Ishikawa (cell line): ENCODE data around the gene FAH.

ENCODE experiments used
- CEBPB ChIP-seq: IDR thresholded peaks from 2 replicates; pipeline ENCODE4 v1.6.1; 2012
- CREB1 ChIP-seq: IDR thresholded peaks from 2 replicates; pipeline ENCODE4 v1.6.1; 2012; ENCODE audit warnings: low read depth
- EGR1 ChIP-seq: IDR thresholded peaks from 2 replicates; pipeline ENCODE4 v1.6.1; 2012
- EP300 ChIP-seq: IDR thresholded peaks from 2 replicates; pipeline ENCODE4 v1.6.1; 2012; ENCODE audit warnings: borderline replicate concordance
- NFIC ChIP-seq: IDR thresholded peaks from 2 replicates; pipeline ENCODE4 v1.6.1; 2012
- RAD21 ChIP-seq: IDR thresholded peaks from 2 replicates; pipeline ENCODE4 v1.6.1; 2012; ENCODE audit warnings: low read depth
- TAF1 ChIP-seq: IDR thresholded peaks from 2 replicates; pipeline ENCODE4 v1.6.1; 2012; ENCODE audit warnings: low read depth, mild to moderate bottlenecking
- TEAD4 ChIP-seq: IDR thresholded peaks from 2 replicates; pipeline ENCODE4 v1.6.1; 2012
- YY1 ChIP-seq: IDR thresholded peaks from 2 replicates; pipeline ENCODE4 v1.6.1; 2012; ENCODE audit warnings: low read depth
- ZBTB7A ChIP-seq: IDR thresholded peaks from 2 replicates; pipeline ENCODE4 v1.6.1; 2012; ENCODE audit warnings: low read depth
- TF ChIP-seq, protein P1 (sequence below): IDR thresholded peaks from 2 replicates; pipeline ENCODE4 v1.6.1; 2012; ENCODE audit warnings: low read depth, mild to moderate bottlenecking
- TF ChIP-seq, protein P2 (sequence below): IDR thresholded peaks from 2 replicates; pipeline ENCODE4 v1.6.1; 2012
- TF ChIP-seq, protein P3 (sequence below): IDR thresholded peaks from 2 replicates; pipeline ENCODE4 v1.6.1; 2012

DNA sequence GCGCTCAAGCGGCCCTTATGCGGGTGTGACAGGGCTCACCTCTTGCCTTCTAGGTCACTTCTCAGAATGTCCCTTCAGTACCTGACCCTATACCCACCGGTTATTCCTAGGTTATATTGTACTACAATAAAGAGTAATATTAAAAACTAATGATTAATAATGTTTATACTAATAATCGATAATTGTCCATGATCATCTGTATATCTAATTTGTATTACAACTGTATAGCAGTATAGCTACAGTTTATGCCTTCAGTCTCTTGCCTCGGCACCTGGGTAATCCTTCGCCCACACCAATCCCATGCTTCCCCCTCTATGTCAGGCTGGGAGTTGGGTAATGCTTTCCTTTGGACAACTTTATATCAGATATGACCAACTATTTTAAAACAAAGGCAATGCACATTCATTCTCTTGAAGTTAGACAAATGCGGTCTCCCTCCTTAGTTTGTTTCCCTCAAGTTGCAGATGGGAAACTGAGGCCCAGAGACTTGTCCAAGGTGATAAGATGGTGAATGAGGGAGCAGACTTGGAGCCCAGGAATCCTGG, 3.4 kb downstream of the FAH start:
- TF ChIP-seq, protein P1, sequence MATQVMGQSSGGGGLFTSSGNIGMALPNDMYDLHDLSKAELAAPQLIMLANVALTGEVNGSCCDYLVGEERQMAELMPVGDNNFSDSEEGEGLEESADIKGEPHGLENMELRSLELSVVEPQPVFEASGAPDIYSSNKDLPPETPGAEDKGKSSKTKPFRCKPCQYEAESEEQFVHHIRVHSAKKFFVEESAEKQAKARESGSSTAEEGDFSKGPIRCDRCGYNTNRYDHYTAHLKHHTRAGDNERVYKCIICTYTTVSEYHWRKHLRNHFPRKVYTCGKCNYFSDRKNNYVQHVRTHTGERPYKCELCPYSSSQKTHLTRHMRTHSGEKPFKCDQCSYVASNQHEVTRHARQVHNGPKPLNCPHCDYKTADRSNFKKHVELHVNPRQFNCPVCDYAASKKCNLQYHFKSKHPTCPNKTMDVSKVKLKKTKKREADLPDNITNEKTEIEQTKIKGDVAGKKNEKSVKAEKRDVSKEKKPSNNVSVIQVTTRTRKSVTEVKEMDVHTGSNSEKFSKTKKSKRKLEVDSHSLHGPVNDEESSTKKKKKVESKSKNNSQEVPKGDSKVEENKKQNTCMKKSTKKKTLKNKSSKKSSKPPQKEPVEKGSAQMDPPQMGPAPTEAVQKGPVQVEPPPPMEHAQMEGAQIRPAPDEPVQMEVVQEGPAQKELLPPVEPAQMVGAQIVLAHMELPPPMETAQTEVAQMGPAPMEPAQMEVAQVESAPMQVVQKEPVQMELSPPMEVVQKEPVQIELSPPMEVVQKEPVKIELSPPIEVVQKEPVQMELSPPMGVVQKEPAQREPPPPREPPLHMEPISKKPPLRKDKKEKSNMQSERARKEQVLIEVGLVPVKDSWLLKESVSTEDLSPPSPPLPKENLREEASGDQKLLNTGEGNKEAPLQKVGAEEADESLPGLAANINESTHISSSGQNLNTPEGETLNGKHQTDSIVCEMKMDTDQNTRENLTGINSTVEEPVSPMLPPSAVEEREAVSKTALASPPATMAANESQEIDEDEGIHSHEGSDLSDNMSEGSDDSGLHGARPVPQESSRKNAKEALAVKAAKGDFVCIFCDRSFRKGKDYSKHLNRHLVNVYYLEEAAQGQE: no peak
- TF ChIP-seq EP300 (no peak), CREB1 (no peak), RAD21 (no peak), NFIC (no peak), TEAD4 (no peak), CEBPB (no peak), TAF1 (no peak), EGR1 (no peak), ZBTB7A (no peak), YY1 (no peak)
- TF ChIP-seq, protein P2, sequence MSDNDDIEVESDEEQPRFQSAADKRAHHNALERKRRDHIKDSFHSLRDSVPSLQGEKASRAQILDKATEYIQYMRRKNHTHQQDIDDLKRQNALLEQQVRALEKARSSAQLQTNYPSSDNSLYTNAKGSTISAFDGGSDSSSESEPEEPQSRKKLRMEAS: no peak
- TF ChIP-seq, protein P3, sequence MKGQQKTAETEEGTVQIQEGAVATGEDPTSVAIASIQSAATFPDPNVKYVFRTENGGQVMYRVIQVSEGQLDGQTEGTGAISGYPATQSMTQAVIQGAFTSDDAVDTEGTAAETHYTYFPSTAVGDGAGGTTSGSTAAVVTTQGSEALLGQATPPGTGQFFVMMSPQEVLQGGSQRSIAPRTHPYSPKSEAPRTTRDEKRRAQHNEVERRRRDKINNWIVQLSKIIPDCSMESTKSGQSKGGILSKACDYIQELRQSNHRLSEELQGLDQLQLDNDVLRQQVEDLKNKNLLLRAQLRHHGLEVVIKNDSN: no peak
